HL-60 (cell line): Measurements from ENCODE around the gene LBX2.

Experiments
- CTCF ChIP-seq: IDR thresholded peaks from one replicate; pipeline ENCODE4 v1.5.1; 2011; ENCODE audit warnings: low read length, control low read depth, inconsistent platforms; ENCODE audit not compliant: insufficient read depth
- GABPA ChIP-seq: IDR thresholded peaks from 2 replicates; pipeline ENCODE4 v1.6.1; 2012; ENCODE audit warnings: low read depth
- POLR2AphosphoS5 ChIP-seq: IDR thresholded peaks from 2 replicates; pipeline ENCODE4 v1.6.1; 2012; ENCODE audit warnings: low read depth
- REST ChIP-seq: IDR thresholded peaks from 2 replicates; pipeline ENCODE4 v1.6.1; 2012; ENCODE audit warnings: low read depth; ENCODE audit not compliant: insufficient replicate concordance
- SPI1 ChIP-seq: IDR thresholded peaks from 2 replicates; pipeline ENCODE4 v1.6.1; 2012; ENCODE audit warnings: low read depth, mild to moderate bottlenecking, borderline replicate concordance

DNA sequence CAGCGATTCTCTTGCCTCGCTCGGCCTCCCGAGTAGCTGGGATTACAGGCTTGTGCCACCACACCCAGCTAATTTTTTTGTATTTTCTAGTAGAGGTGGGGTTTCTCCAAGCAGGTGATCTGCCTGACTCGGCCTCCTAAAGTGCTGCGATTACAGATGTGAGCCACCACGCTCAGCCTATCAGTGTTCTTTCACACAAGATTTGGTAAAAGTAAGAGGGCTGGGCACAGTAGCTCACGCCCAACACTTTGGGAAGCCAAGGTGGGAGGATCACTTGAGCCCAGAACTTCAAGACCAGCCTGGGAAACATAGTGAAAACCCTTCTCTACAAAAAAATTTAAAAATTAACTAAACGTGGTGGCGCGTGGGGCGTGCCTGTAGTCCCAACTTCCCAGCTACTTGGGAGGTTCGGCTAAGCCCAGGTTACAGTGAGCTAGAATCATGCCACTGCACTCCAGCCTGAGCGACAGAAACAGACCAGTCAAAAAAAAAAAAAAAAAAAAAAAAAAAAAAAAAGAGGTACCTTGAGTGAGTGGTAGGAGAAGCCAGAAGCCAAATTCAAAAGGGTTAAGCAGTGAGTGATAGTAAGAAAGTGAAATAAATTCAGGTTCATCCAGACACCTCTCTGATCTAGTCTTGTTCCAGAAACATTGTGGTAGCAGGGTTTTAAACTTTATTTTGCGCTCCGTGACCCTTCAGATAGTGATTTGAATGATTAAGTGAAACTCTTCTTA lies 27.9 kb downstream of the LBX2 start:
- TF ChIP-seq CTCF (no peak), POLR2AphosphoS5 (no peak), REST (no peak), GABPA (no peak), SPI1 (no peak)
